HepG2 (cell line): ENCODE measurements around the gene SEC16A. TPM values are rescaled to one million over a fixed set of nuclear protein-coding genes. Genes with fewer than 3 reads are reported as not detected.

ENCODE experiments used
- ATAC-seq: fragments of 200-7000 bp; cut with Tn5 transposase; 3 replicates; pipeline ENCODE4 v1.9.1; 2020; ENCODE audit warnings: mild to moderate bottlenecking, moderate library complexity
- BruUV-seq: library from RNA; stranded (reverse); fragments of 400-500 nt; replicated peaks from 2 replicates; lab custom pipeline; 2021; lab: Mats Ljungman, UMichigan
- CTCF ChIA-PET: fragments of 300-600 bp; formaldehyde crosslinking; extraction: SDS; loops from one replicate; lab custom pipeline; 2021; ENCODE audit warnings: low total read pairs, inconsistent platforms, low intra/inter-chr PET ratio; lab: Yijun Ruan, JAX
- POLR2A ChIA-PET: fragments of 350-600 bp; sonication (Branson Sonifier 250); formaldehyde crosslinking; loops from one replicate; lab custom pipeline; 2020; ENCODE audit warnings: antibody characterized with exemption, inconsistent platforms; lab: Yijun Ruan, JAX
- DNase-seq: peaks from one replicate; pipeline ENCODE4 v3.0.0-alpha.2; 2015; ENCODE audit warnings: low spot score
- FAIRE-seq: peaks from 3 replicates; lab custom pipeline; 2011; peaks lifted over from hg19 to GRCh38; lab: Jason Lieb, UNC
- H2AFZ ChIP-seq: one replicate; pipeline ENCODE4 v1.6.1; 2011; ENCODE audit warnings: low read length, inconsistent platforms
- H3K27ac ChIP-seq: fragments of 300-600 bp; 3 replicates; pipeline ENCODE4 v1.8.0; 2011; ENCODE audit warnings: mixed run types, mild to moderate bottlenecking, mixed read lengths, low read length, inconsistent platforms; ENCODE audit not compliant: insufficient read depth; ENCODE audit errors: extremely low read length
- H3K27me3 ChIP-seq, 2 experiments: fragments of 200-600 bp in 1 of 2; 2 replicates in 1 of 2; 3 replicates in 1 of 2; pipeline versions ENCODE4 v1.6.0 to v1.8.0; 2011; ENCODE audit warnings: low read length in 2 of 2, mild to moderate bottlenecking in 2 of 2, moderate library complexity in 2 of 2, inconsistent platforms in 1 of 2; ENCODE audit not compliant: insufficient read depth in 2 of 2, control insufficient read depth in 1 of 2
- H3K36me3 ChIP-seq, 2 experiments: fragments of 200-600 bp in 1 of 2; replicated peaks in 1 of 2; 2 replicates in 1 of 2; 3 replicates in 1 of 2; pipeline versions ENCODE4 v1.5.1 to v1.8.0; 2011; ENCODE audit warnings: low read length in 2 of 2, inconsistent platforms in 1 of 2; ENCODE audit not compliant: insufficient read depth in 2 of 2, control insufficient read depth in 1 of 2
- H3K4me1 ChIP-seq: 2 replicates; pipeline ENCODE4 v1.5.1; 2012; ENCODE audit warnings: low read length, inconsistent platforms; ENCODE audit not compliant: insufficient read depth
- H3K4me2 ChIP-seq: 2 replicates; pipeline ENCODE4 v1.6.0; 2011; ENCODE audit warnings: low read depth, low read length, inconsistent platforms
- H3K4me3 ChIP-seq, 3 experiments: fragments of 200-600 bp in 1 of 3; sonication (generic), shearing (Covaris generic) in 1 of 3; replicated peaks in 1 of 3; 2 replicates each; pipeline ENCODE4 v1.5.1; 2011 to 2016; ENCODE audit warnings: low read length in 3 of 3, inconsistent platforms in 2 of 3, low read depth in 2 of 3, mild to moderate bottlenecking in 2 of 3, control low read depth in 1 of 3, mixed read lengths in 1 of 3; ENCODE audit not compliant: insufficient read depth in 1 of 3
- H3K79me2 ChIP-seq: one replicate; pipeline ENCODE4 v1.6.1; 2011; ENCODE audit warnings: low read length, inconsistent platforms; ENCODE audit not compliant: insufficient read depth
- H3K9ac ChIP-seq: 2 replicates; pipeline ENCODE4 v1.6.0; 2011; ENCODE audit warnings: mild to moderate bottlenecking, low read depth, low read length, inconsistent platforms; ENCODE audit not compliant: insufficient read depth
- H3K9me3 ChIP-seq: 2 replicates; pipeline ENCODE4 v1.5.1; 2012; ENCODE audit warnings: mild to moderate bottlenecking, low read length
- H4K20me1 ChIP-seq: 2 replicates; pipeline ENCODE4 v1.6.0; 2011; ENCODE audit warnings: inconsistent platforms, mild to moderate bottlenecking, low read length, moderate library complexity; ENCODE audit not compliant: insufficient read depth
- ADNP ChIP-seq: sonication (generic); formaldehyde crosslinking; IDR thresholded peaks from 2 replicates; pipeline ENCODE4 v1.4.0; 2020; ENCODE audit warnings: missing genetic modification reagents
- AGO2 ChIP-seq: fragments of 200-400 bp; formaldehyde crosslinking; optimal IDR thresholded peaks from 2 replicates; pipeline ENCODE3; 2017; ENCODE audit warnings: mild to moderate bottlenecking, low read depth, low read length, moderate library complexity
- CBX1 ChIP-seq: IDR thresholded peaks from one replicate; pipeline ENCODE4 v1.6.1; 2016; ENCODE audit warnings: antibody characterized with exemption, low read depth
- ETV6 ChIP-seq: sonication (generic); formaldehyde crosslinking; conservative IDR thresholded peaks from 2 replicates; pipeline ENCODE4 v1.4.0; 2020; ENCODE audit warnings: missing genetic modification reagents
- EZH2 ChIP-seq: conservative IDR thresholded peaks from 2 replicates; pipeline ENCODE4 v1.6.1; 2012; ENCODE audit warnings: mild to moderate bottlenecking, low read depth, low read length, moderate library complexity
- GATAD1 ChIP-seq: IDR thresholded peaks from 2 replicates; pipeline ENCODE4 v1.6.1; 2016; ENCODE audit warnings: missing genetic modification reagents, missing compliant biosample characterization
- JUN ChIP-seq: sonication (generic); formaldehyde crosslinking; IDR thresholded peaks from 2 replicates; pipeline ENCODE4 v1.4.0; 2020; ENCODE audit warnings: mild to moderate bottlenecking, missing genetic modification reagents
- MBNL3 ChIP-seq: fragments of 250-450 bp; sonication (Bioruptor Pico); conservative IDR thresholded peaks from 2 replicates; pipeline ENCODE4 v1.8.0; 2022; ENCODE audit warnings: mild to moderate bottlenecking, inconsistent platforms
- TIGD3 ChIP-seq: sonication (generic); formaldehyde crosslinking; IDR thresholded peaks from 2 replicates; pipeline ENCODE4 v1.5.1; 2020; ENCODE audit warnings: mild to moderate bottlenecking, missing genetic modification reagents, borderline replicate concordance
- WGBS: methylation state at CpG from one replicate; pipeline ENCODE4 v1.1.6; 2017; ENCODE audit warnings: low lambda C conversion rate; 5-methylcytosine and 5-hydroxymethylcytosine counted together
- in situ Hi-C: cut with HindIII; loops from 2 replicates; pipeline ENCODE4 v1.10.0; 2017; ENCODE audit warnings: low pct_unique_long_range_greater_than_20kb; ENCODE audit not compliant: extremely low pct_ligation_motif_present
- intact Hi-C: fragments of 100-400 bp; cut with micrococcal nuclease; formaldehyde crosslinking; loops from one replicate; pipeline ENCODE4 v1.10.0; 2022; ENCODE audit not compliant: unreplicated experiment
- polyA plus RNA-seq, 8 experiments: library from polyadenylated mRNA; depleted of rRNA in 3 of 8; stranded (reverse) in 7 of 8; unstranded in 1 of 8; fragments of >200 nt; fragmentation: Illumina TruSeq in 4 of 8; extraction: Trizol in 4 of 8; gene quantifications; 2 replicates each; pipeline versions ENCODE4 v1.2.1 to v1.2.3, GENCODE V29; 2011 to 2016; ENCODE audit warnings: low read depth in 4 of 8, missing spikeins in 1 of 8, mixed read lengths in 1 of 8; ENCODE audit not compliant: insufficient read depth in 1 of 8
- total RNA-seq, 5 experiments: library from RNA; depleted of rRNA; stranded (reverse); fragments of >200 nt; fragmentation: Illumina TruSeq; extraction: Trizol; gene quantifications; 2 replicates each; pipeline ENCODE4 v1.2.3, GENCODE V29; 2016; ENCODE audit warnings: low read depth in 1 of 5
- TF ChIP-seq, protein P1 (sequence below): sonication (generic); formaldehyde crosslinking; IDR thresholded peaks from 2 replicates; pipeline ENCODE4 v1.5.0; 2020; ENCODE audit warnings: missing genetic modification reagents
- TF ChIP-seq, protein P2 (sequence below): sonication (generic); formaldehyde crosslinking; IDR thresholded peaks from 2 replicates; pipeline ENCODE4 v1.5.0; 2020; ENCODE audit warnings: mild to moderate bottlenecking, missing genetic modification reagents
- TF ChIP-seq, protein P3 (sequence below): sonication (generic); formaldehyde crosslinking; IDR thresholded peaks from 2 replicates; pipeline ENCODE4 v1.9.0; 2022; ENCODE audit warnings: missing genetic modification reagents, mild to moderate bottlenecking, borderline replicate concordance

The SEC16A gene
- total and polyA plus RNA-seq, 2 of the 13 experiments (the other 11 are each of a cell fraction or from before 2014, with no cell fraction given): 15.9 to 18.9 TPM

DNA sequence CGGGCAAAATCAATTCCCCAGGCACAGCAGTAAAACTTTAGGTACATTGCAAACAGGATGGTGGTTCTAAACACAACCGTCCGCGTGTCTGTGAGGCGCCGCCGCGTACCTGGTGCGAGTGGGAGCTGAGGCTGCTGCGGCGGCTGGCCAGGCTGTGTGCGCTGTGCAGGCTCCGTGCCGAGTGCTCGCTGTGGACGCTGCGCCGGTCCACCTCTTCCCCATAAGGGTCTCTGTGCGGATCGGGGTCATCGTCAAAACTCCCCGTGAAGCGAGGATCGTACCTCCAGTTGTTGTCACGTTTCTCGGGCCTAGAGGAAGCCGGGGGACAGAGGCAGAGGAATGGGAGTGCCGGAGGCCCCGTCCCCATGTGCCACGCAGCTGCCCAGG lies 16.7 kb downstream of the SEC16A start:
- TF ChIP-seq JUN (CRISPR knock-in tag) (no peak), AGO2 (peak; percentile 66), EZH2 (no peak)
- no peaks in the 10 kb centered on the region for H3K79me2 ChIP-seq
- H2AFZ ChIP-seq: no peak overlapping the region
- 99% methylated on average over 30 of the region's 30 CpGs for WGBS
- H3K27me3 ChIP-seq: no peaks in the 10 kb centered on the region
- no peak for DNase-seq
- no peak overlapping the region for H3K4me3 ChIP-seq
- H3K36me3 ChIP-seq: peaks cover 55 to 94% of the 10 kb centered on the region in 2 experiments
- H3K27ac ChIP-seq: no peak overlapping the region
- no peak for FAIRE-seq
- ChIA-PET CTCF (no interaction called here), POLR2A (no interaction called here)
- H3K4me1 ChIP-seq: no peaks in the 10 kb centered on the region
- H4K20me1 ChIP-seq: no peaks in the 10 kb centered on the region
- in situ Hi-C loops: no loop called here
- intact Hi-C loops: no loop called here
- no TSS peak for BruUV-seq
- no peaks in the 10 kb centered on the region for H3K9me3 ChIP-seq
- H3K9ac ChIP-seq: no peak overlapping the region
- no peak for ATAC-seq
- H3K4me2 ChIP-seq: no peak overlapping the region

- BruUV-seq: no TSS peak
- Histone ChIP-seq H3K4me3 (no peak overlapping the region), H3K27ac (no peak overlapping the region), H3K36me3 (peaks cover 57 to 94% of the 10 kb centered on the region in 2 experiments), H3K79me2 (no peaks in the 10 kb centered on the region), H3K27me3 (no peaks in the 10 kb centered on the region), H3K4me2 (no peak overlapping the region), H4K20me1 (no peaks in the 10 kb centered on the region), H3K4me1 (no peaks in the 10 kb centered on the region), H3K9ac (no peak overlapping the region), H2AFZ (no peak overlapping the region), H3K9me3 (no peaks in the 10 kb centered on the region)
- FAIRE-seq: no peak
- no peak for DNase-seq
- CTCF ChIA-PET: no interaction called here
- in situ Hi-C loops: no loop called here
- ATAC-seq: no peak
- WGBS: 98% methylated on average over 18 of the region's 27 CpGs
- intact Hi-C loops: no loop called here
- POLR2A ChIA-PET: no interaction called here
- TF ChIP-seq, protein P1, sequence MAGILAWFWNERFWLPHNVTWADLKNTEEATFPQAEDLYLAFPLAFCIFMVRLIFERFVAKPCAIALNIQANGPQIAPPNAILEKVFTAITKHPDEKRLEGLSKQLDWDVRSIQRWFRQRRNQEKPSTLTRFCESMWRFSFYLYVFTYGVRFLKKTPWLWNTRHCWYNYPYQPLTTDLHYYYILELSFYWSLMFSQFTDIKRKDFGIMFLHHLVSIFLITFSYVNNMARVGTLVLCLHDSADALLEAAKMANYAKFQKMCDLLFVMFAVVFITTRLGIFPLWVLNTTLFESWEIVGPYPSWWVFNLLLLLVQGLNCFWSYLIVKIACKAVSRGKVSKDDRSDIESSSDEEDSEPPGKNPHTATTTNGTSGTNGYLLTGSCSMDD (CRISPR knock-in tag): no peak
- TF ChIP-seq GATAD1: no peak
- no peak for TF ChIP-seq TIGD3 (CRISPR knock-in tag)
- no peak for TF ChIP-seq CBX1
- TF ChIP-seq, protein P2, sequence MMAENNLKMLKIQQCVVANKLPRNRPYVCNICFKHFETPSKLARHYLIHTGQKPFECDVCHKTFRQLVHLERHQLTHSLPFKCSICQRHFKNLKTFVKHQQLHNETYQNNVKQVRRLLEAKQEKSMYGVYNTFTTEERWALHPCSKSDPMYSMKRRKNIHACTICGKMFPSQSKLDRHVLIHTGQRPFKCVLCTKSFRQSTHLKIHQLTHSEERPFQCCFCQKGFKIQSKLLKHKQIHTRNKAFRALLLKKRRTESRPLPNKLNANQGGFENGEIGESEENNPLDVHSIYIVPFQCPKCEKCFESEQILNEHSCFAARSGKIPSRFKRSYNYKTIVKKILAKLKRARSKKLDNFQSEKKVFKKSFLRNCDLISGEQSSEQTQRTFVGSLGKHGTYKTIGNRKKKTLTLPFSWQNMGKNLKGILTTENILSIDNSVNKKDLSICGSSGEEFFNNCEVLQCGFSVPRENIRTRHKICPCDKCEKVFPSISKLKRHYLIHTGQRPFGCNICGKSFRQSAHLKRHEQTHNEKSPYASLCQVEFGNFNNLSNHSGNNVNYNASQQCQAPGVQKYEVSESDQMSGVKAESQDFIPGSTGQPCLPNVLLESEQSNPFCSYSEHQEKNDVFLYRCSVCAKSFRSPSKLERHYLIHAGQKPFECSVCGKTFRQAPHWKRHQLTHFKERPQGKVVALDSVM (CRISPR knock-in tag): no peak
- TF ChIP-seq ETV6: no peak
- no peak for TF ChIP-seq ADNP (CRISPR knock-in tag)
- TF ChIP-seq, protein P3, sequence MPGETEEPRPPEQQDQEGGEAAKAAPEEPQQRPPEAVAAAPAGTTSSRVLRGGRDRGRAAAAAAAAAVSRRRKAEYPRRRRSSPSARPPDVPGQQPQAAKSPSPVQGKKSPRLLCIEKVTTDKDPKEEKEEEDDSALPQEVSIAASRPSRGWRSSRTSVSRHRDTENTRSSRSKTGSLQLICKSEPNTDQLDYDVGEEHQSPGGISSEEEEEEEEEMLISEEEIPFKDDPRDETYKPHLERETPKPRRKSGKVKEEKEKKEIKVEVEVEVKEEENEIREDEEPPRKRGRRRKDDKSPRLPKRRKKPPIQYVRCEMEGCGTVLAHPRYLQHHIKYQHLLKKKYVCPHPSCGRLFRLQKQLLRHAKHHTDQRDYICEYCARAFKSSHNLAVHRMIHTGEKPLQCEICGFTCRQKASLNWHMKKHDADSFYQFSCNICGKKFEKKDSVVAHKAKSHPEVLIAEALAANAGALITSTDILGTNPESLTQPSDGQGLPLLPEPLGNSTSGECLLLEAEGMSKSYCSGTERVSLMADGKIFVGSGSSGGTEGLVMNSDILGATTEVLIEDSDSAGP: no peak
- TF ChIP-seq MBNL3 (CRISPR knock-in tag): no peak
Measured at GRCh38 chr9:136465500-136466154, 17.2 kb downstream of the SEC16A start.
